Fibroblast of skin of right quadriceps (primary cell): ENCODE data around the gene ZNF557.

ENCODE experiments used
- DNase-seq: peaks from one replicate; pipeline ENCODE4 v3.0.0-alpha.2; 2013

ZNF557 gene

DNA sequence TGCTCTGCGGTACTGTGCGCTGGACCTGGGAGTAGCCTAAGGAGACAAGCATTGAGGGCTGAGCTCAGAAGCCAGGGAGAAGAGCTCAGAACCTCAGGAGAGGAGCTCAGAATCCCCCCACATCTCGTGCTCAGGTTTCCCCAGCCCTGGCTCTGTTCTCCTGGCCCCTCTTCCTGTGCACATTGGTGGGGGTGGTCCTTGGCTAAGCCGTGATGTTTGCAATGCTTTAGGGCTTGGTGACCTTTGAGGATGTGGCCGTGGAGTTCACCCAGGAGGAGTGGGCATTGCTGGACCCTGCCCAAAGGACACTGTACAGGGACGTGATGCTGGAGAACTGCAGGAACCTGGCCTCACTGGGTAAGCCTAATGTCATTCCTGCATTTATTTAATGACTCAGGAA lies 6.6 kb downstream of the ZNF557 start:
- DNase-seq: no peak

DNA sequence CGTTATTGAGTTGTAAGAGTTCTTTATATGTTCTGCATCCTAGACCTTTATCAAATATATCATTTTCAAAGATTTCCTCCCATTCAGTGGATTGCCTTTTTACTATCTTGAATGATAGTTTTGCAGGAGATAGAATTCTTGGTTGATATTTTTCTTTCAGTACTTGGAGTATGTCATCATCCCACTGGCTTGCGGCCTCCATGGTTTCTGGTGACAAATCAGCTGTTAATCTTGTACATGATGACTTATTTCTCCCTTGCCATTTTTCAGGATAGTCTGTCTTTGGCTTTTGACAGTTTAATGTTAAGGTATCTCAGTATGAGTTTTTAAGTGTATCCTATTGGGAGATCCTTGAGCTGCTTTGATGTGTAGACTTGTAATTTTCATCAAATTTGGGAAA lies 8.5 kb downstream of the ZNF557 start:
- no peak for DNase-seq

DNA sequence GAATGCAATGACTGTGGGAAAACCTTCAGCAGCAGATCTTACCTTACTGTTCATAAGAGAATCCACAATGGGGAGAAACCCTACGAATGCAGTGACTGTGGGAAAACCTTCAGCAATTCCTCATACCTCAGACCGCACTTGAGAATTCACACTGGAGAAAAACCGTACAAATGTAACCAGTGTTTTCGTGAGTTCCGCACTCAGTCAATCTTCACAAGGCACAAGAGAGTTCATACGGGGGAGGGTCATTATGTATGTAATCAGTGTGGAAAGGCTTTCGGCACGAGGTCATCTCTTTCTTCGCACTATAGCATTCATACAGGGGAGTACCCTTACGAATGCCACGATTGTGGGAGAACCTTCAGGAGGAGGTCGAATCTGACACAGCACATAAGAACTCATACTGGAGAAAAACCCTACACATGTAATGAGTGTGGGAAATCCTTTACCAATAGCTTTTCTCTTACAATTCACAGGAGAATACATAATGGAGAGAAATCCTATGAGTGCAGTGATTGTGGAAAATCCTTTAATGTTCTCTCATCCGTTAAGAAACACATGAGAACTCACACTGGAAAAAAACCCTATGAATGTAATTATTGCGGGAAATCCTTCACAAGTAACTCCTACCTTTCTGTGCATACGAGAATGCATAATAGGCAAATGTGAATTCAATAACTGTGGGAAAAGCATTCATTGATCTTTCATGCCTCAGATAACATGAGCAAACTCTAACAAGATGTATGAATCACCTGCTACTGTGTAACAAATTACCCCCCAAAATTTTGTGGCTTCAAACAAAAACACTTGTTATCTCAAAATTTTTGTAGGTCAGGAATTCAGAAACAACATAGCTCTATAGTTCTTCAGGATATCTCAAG lies 13.8 kb downstream of the ZNF557 start:
- peak; percentile 31 for DNase-seq

DNA sequence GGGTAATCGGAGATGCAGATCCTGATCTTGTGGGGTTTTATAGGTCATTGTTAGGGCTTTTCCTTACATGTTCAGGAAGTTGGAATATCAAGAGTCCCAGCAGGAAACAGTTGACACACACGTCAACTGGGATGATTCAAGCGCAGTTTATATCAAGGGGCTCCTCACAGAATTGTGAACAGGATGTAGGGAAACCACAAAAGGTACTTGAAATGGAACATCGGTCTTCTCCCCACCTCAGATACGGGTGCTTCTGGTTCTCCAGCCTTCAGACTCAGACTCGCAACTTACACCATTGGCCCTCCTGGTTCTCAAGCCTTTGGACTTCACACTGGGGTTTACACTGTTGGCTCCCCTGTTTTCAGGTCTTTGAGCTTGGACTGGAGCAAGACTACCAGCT lies 19.5 kb downstream of the ZNF557 start:
- no peak for DNase-seq

DNA sequence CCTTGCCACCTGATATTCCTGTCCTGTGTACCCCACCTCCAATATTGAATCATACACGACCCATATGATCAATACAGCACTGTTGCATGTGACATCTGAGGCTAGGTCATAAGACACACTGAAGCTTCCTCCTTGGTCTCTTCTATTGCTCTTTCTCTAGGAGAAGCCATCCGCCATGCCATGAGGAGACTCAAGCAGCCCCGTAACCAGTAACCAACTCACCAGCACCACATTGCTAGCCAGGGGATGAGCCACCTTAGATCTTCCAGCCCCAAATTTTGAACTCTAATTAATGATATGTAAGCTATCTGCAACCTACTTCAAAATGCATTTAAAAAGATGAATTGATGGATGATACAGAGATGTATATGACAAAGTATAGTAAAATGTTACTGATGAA lies 28.6 kb downstream of the ZNF557 start:
- no peak for DNase-seq

DNA sequence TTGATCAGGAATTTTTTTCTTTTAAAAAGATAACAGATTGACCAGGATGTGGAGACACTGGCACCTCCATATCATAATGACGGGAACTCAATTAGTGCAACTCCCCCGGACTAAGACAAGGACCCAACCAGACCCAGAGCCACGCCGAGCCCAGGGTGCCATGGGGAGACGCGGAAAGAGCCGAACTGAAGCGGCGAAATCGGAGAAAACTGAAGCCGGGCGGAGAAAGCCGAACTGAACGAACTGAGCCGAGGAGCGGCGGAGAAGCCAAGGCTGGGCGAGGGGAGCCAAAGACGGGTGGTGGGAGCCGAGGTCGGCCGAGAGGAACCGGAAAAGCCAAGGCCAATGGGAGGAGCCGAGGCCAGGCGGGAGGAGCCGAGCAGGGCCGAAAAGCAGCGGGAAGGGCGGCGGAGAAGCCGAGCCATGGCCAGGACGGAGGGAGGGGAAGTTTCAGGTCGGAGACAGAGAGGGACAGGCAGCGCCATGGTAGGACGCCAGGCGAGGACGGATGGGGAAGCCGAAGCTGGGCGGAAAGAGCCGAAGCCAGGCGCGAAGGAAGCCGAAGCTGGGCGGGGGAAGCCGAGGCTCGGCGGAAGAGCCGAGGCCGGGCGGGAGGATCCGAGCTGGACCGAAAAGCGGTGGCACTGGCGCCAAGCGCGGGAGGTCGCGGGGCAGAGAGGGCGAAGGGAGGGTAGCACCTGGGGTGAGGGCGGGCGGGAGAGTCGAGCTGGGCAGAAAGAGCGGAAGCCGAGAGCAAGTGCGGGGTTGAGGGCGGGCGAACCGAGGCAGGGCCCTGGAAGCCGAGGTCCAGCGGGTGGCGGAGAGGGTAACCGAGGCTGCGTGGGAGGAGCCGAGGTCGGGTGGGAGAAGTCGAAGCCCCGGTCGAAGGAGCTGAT lies 29.4 kb downstream of the ZNF557 start:
- peak; percentile 88 for DNase-seq

DNA sequence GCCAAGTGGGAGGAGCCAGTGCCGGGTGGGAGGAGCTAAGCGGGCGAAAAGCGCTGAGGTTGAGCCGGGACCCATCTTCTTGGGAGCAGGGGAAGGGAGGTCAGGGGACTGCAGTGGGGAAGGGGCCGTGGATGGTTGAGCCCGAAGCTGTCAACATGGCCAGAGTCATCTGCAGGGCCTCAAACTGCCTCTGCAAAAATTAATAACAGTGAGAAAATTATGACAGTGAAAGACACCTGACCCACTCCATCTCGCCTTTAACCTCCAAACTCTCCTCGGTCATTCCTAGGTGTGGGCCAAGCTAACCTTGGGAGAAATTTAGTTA lies 30.1 kb downstream of the ZNF557 start:
- no peak for DNase-seq

DNA sequence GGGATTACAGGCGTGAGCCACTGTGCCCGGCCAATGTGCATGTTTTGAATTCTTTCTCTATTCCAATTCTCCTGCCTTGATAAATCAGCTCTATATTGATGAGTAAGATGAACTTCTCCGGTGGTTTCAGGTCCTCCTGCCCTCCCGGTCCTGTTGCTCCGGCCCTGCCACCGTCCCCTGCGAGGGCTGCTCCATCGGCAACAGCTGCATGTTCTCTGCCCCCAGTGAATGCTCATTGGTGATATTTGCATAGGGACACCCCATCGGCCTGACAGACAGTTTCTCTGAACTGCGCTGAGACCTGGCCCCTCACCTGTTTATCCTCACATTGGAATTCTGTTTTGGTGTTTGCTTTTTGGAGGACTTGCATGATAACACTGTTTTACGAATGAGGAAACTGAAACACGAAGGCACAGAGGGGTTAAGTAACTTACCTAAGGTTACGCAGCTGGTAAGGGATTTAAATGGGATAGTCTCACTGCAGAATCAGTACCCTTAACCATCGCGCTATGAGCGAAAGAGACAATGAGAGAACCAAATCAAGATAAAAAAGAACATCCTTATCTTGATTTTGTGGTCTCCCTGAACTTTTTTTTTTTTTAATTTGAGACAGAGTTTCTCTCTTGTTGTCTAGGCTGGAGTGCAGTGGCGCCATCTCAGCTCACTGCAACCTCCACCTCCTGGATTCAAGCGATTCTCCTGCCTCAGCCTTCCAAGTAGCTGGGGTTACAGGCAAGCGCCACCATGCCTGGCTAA lies 32.2 kb downstream of the ZNF557 start:
- DNase-seq: no peak

DNA sequence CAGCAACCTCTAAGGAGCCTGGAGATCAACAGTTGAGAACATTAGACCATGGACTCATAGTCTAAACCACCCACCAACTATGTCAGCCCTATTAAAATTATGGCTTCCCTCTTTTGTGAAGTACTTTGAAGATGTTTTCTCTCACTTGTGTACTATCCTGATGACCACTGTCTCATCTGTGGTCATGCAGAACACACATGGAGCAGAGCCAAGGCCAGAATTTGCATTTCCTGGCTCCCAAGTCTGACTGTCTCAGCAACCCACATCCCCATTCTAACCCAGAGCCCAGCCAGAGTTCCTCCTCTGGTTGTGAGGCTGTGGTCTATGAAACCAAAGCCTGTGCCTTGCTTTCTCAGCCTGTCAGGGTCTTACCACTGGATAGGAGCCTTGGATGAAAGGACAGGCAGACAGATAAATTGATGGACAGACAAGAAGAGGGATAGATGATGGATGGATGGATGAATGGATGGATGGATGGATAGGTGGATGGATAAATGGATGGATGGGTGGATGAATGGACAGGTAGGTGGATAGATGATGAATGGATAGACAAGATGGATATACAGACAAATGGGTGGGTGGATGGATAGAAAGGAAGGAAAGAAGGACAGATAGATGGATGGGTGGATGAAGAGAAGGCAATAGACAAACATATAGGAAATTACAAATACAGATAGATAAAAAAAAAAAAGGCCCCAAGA lies 35.4 kb downstream of the ZNF557 start:
- DNase-seq: no peak

DNA sequence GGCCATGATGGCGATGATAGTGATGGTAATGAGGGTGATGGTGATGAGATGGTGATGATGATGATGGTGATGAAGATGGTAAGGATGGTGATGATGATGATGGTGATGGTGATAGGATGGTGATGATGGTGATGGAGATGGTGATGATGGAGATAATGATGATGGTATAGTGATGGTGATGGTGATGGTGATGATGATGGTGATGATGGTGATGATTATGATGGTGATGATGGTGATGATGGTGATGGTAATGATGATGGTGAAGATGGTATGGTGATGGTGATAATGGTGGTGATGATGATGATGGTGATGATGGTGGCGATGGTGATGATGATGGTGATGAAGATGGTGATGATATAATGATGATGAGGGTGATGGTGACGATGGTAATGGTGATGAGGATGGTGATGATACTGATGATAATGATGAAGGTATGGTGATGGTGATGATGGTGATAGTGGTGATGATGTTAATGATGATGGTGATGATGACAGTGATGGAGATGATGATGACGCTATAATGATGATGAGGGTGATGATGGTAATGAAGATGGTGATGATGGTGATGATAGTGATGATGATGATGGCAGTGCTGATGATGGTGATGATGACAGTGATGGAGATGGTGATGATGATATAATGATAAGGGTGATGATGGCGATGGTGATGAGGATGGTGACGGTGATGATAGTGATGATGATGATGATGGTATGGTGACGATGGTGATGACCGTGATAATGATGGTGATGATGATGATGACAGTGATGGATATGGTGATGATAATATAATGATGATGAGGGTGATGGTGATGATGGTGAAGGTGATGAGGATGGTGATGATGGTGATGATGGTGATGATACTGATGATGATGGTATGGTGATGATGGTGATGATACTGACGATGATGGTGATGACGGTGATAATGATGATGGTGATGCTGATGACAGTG lies 37.5 kb downstream of the ZNF557 start:
- no peak for DNase-seq

DNA sequence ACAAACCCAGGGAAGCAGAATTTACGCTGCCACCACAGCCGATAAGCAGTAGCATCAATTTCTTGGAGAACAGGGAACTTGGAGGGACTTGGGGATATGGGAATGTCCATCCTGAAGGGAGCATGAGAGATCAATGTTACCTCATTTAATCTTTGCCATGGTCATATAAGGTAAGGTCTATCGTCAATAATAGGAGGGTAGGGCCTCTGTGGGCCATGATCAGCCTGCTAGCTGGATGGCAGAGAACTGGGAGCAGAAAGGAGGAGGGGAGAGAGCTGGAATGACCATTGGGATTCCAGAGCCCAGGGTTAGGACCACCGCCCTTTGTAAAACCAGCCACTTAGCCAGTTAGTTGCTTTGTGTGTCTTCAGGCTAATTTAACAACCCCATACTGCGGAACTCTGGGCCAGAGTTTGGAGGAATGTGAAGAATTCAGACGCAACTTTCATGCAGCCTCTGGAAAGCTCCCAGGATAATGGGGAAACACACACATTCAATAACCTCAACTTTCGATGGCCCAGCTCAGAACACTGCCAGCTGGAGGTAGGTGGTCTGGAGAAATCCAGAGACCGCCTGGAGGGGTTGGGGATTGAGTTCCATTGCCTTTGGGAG lies 40.3 kb downstream of the ZNF557 start:
- no peak for DNase-seq

DNA sequence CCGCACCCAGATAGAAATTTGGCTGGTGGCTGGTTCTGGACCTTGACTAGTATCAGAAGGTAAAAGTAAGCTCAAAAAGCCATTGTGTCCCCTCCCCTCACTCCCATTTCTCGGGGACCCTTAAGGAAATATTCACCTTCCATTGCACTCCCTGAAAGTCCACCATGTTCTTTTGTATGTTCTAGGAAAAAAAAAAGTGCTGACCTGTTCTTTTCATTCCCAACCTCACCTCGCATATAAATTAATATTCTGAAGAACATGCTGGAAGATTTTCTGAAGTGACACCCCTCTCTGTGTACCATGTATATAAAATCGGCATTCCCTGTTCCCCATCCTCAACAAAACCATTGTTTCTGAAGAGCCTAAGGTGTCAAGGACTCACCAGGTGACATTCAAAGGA lies 43.2 kb downstream of the ZNF557 start:
- DNase-seq: no peak

DNA sequence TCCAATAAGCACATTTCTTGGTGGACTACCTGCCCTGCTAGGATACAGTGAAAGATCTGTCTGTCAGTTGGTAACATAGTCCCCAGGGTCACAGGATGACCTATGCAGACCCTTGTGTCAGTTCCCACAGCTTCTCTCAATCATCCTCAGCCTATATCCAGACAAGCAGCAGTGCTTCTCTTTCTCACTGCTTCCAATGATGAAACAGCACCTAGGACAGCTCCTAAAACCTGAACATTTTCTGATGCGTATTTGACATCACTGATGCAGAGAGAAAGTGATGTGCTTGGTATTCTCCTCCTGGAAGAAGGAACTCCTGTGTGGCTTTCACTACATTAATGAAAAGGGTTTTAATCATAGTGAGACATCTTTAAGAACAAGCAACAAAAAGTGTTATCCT lies 43.7 kb downstream of the ZNF557 start:
- no peak for DNase-seq

DNA sequence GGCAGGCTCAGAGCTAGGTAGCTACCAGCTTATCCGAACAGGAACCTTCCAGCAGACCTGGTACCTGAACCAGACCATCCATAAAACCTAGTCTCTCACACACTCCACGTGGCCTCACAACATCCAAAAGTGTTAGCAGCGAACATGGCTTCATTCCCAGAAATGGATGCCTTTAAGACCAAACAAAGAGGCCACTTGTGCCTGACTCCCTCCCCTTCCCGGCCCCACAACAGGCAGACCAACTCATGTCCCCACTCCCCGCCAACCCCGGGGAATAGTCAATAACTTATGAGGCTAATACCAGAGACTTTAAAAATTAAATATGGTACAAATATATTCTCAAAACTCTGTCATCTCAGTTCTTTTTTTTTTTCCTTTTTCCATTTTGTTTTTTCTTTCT lies 46.2 kb downstream of the ZNF557 start:
- no peak for DNase-seq

DNA sequence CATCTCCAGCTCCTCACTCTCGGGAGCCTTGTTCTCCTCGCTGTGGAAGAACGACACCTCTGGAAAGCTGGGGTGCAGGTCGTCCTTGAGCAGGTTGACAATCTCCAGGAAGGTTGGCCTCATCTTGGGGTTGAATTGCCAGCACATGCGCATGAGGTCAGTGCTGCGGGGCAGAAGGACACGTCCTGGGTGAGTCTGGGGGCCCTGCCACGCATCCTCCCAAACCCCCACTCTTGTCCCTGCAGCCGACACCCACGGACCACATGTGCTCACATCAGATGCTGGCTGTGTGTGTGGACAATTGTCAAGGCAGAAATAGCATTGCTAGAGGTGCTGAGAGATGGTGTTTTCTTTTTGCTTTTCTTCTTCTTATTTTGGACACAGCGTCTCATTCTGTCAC lies 47.7 kb downstream of the ZNF557 start:
- no peak for DNase-seq

DNA sequence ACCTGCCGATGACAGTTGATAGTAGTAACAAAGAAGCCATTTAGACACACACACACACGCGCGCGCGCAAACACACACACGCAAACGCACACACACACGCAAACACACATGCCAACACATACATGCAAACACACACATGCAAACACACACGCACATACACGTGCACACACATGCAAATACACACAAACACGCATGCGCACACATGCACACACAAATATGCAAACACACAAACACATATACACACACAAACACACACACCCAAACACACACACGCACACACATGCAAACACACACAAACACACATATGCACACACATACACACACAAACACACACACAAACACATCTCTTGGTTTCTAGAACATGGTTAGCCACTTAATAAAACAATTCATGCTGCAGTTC lies 50.1 kb downstream of the ZNF557 start:
- no peak for DNase-seq

DNA sequence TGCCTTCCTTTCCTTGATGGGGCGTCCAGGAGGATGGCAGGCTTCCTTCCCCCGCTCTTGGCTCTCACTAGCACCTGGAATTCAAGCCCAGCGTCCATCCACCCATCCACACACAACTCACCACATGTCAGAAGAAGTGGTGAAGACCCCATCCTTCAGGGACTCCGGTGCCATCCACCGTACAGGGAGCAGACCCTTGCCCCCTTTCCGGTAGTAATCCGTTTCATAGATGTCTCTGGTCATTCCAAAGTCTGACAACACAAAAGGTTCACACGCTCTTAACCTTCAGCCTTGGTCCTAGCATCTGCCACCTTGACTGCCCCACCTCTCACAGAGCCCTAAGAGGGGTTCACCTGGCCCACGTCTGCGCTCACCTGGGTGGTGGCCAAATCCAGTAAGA lies 51.0 kb downstream of the ZNF557 start:
- no peak for DNase-seq

DNA sequence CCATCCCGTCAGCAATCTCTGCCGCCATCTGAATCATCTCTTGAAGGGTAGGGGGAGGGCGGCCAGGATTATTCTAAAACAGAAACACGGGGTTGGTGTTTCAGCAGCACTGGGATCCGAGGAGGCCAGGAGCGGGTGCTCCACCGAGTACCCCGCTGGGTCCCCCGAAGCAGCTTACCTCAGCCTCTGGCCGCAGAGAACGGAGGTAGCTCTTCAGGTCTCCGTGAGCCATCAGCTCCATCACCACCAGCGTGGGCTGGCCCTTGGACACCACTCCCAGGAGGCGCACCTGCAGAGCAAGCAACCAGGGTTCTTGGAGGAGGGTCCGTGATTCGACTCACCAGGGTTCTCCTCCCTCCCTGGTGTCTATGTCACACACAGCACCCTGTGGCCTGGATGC lies 53.2 kb downstream of the ZNF557 start:
- DNase-seq: no peak

DNA sequence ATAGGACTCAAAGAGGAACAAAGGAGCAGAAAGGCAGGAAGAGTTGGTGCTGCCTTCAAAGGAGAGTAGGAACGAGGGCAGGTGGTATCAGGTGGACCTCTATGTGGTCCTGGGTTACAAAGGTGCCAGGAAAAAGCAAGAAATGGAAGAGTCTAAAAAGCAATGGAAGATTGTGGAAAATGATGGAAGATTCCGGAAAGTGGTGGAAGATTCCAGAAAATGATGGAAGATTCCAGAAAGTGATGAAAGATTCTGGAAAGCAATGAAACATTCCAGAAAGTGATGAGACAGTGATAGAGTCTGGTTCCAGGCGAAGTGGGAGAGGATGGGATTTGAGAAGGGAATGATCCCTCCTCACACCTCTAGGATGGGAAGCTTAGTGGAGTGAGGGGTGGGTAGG lies 55.3 kb downstream of the ZNF557 start:
- DNase-seq: no peak

DNA sequence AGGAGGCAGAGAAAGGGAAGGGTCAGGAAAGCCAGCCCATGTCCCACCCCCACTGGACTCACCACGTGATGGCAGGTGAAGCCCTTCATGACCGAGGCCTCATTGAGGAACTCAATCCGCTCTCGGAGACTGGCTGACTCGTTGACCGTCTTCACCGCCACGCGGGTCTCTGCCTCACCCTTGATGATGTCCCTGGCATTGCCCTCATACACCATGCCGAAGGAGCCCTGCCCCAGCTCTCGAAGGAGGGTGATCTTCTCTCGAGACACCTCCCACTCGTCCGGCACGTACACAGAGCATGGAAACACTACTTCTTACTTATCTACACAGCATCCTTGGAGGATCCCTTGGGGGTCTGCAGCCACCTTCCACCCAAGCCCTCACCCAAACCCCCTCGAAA lies 55.7 kb downstream of the ZNF557 start:
- no peak for DNase-seq

DNA sequence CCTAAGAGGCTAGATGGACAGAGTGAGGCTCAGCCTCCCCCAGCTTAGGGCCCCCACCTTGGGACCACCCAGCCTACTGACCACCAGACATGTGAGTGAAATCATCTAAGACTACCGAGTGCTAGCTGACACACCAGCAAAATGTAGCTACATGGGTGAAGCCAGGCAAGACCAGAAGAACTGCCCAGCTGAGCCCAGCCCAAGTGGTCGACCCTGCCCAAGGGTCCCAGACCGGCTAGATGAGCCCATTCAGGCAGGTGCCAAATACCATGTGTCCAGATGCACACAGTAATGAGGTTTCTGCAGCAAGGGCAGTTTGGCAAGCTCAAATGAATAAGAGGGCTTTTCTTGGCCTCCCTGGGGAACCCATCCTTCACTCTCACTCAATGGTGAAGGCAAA lies 56.6 kb downstream of the ZNF557 start:
- no peak for DNase-seq
